PC-9 (cell line): ENCODE results near the gene ZNF335. TPM values are rescaled to one million over a fixed set of nuclear protein-coding genes. Genes with fewer than 3 reads are reported as not detected.

Experiments
- BruUV-seq: library from RNA; stranded (reverse); fragments of 400-500 nt; replicated peaks from 2 replicates; lab custom pipeline; 2021; lab: Mats Ljungman, UMichigan
- CTCF ChIA-PET: fragments of 300-600 bp; sonication (Branson Sonifier 250); formaldehyde crosslinking; loops from one replicate; lab custom pipeline; 2022; ENCODE audit warnings: antibody characterized with exemption; lab: Charles Lee
- POLR2A ChIA-PET: fragments of 300-600 bp; sonication (Branson Sonifier 250); formaldehyde crosslinking; loops from one replicate; lab custom pipeline; 2022; ENCODE audit warnings: antibody characterized with exemption; ENCODE audit not compliant: unreplicated experiment; lab: Charles Lee
- DNase-seq, 2 experiments: peaks; one replicate each; pipeline versions ENCODE4 v3.0.0 to v3.0.0-alpha.2; 2015 to 2022; ENCODE audit warnings: mixed read lengths in 1 of 2
- H2AFZ ChIP-seq: fragments of 200-600 bp; sonication (generic); 2 replicates; pipeline ENCODE4 v1.8.1; 2017; ENCODE audit warnings: antibody characterized with exemption
- H3F3A ChIP-seq: fragments of 200-600 bp; sonication (generic); 2 replicates; pipeline ENCODE4 v1.8.1; 2017; ENCODE audit warnings: antibody characterized with exemption, mild to moderate bottlenecking, low read depth; ENCODE audit not compliant: insufficient read depth
- H3K27ac ChIP-seq: fragments of 200-600 bp; sonication (generic); 2 replicates; pipeline ENCODE4 v1.6.1; 2016; ENCODE audit warnings: mixed run types
- H3K27me3 ChIP-seq: fragments of 200-600 bp; sonication (generic); 2 replicates; pipeline ENCODE4 v1.6.1; 2016; ENCODE audit warnings: low read depth, mixed run types; ENCODE audit not compliant: insufficient read depth
- H3K36me3 ChIP-seq: fragments of 200-600 bp; sonication (generic); 2 replicates; pipeline ENCODE4 v1.6.1; 2016; ENCODE audit warnings: low read depth, mixed run types
- H3K4me1 ChIP-seq: fragments of 200-600 bp; sonication (generic); replicated peaks from 2 replicates; pipeline ENCODE4 v1.6.1; 2016; ENCODE audit warnings: mixed run types; ENCODE audit not compliant: insufficient read depth
- H3K4me2 ChIP-seq: fragments of 200-600 bp; sonication (generic); 2 replicates; pipeline ENCODE4 v1.6.1; 2017; ENCODE audit warnings: mixed run types
- H3K4me3 ChIP-seq: fragments of 200-600 bp; sonication (generic); 2 replicates; pipeline ENCODE4 v1.6.1; 2016; ENCODE audit warnings: mixed run types
- H3K79me2 ChIP-seq: fragments of 200-600 bp; sonication (generic); 2 replicates; pipeline ENCODE4 v1.6.1; 2017; ENCODE audit warnings: low read depth, mixed run types
- H3K9me2 ChIP-seq: fragments of 200-600 bp; sonication (generic); 2 replicates; pipeline ENCODE4 v1.8.1; 2017; ENCODE audit warnings: mild to moderate bottlenecking; ENCODE audit not compliant: insufficient read depth
- H3K9me3 ChIP-seq: fragments of 200-600 bp; sonication (generic); 2 replicates; pipeline ENCODE4 v1.8.1; 2016; ENCODE audit warnings: low read depth; ENCODE audit not compliant: insufficient read depth
- H4K20me1 ChIP-seq: fragments of 200-600 bp; sonication (generic); 2 replicates; pipeline ENCODE4 v1.8.1; 2017; ENCODE audit not compliant: insufficient read depth
- EZH2 ChIP-seq: fragments of 200-600 bp; sonication (generic); IDR thresholded peaks from 2 replicates; pipeline ENCODE4 v1.8.0; 2017; ENCODE audit warnings: antibody characterized with exemption, low read depth
- intact Hi-C: fragments of 100-400 bp; cut with micrococcal nuclease; formaldehyde crosslinking; loops from one replicate; pipeline ENCODE4 v1.10.0; 2022; ENCODE audit not compliant: unreplicated experiment
- total RNA-seq: library from RNA; stranded (reverse); gene quantifications from 2 replicates; pipeline ENCODE4 v1.2.3, GENCODE V29; 2021
- TF ChIP-seq, protein P1 (sequence below): fragments of 200-600 bp; sonication (generic); conservative IDR thresholded peaks from 2 replicates; pipeline ENCODE4 v1.6.1; 2017; ENCODE audit warnings: mixed run types, antibody characterized with exemption, mild to moderate bottlenecking, moderate library complexity

Gene ZNF335
- total RNA-seq, 1 experiment from 2014 or later, result 16.3 TPM

- Histone ChIP-seq H3K27ac (no peak overlapping the region), H3K4me3 (no peak overlapping the region), H3K4me1 (peaks cover 22% of the 10 kb centered on the region), H3K9me3 (no peaks in the 10 kb centered on the region), H3K36me3 (no peaks in the 10 kb centered on the region), H3K79me2 (peaks cover 15% of the 10 kb centered on the region), H3K27me3 (no peaks in the 10 kb centered on the region), H3K4me2 (no peak overlapping the region), H4K20me1 (no peaks in the 10 kb centered on the region), H3F3A (peaks cover 22% of the 10 kb centered on the region), H3K9me2 (no peaks in the 10 kb centered on the region), H2AFZ (no peak overlapping the region)
- POLR2A ChIA-PET, result no interaction called here
- CTCF ChIA-PET, result interaction anchor here (0.7 to 0.9 kb wide), 3 partner anchors 12 to 489 kb away, joined by 5 to 7 read pairs (median 6); no protein-coding TSS in a partner anchor
- intact Hi-C loops, result loop anchor here (5.0 kb wide), 2 partner anchors 37 to 387 kb away; no protein-coding TSS in a partner anchor
- TF ChIP-seq EZH2, result no peak
- TF ChIP-seq, protein P1, sequence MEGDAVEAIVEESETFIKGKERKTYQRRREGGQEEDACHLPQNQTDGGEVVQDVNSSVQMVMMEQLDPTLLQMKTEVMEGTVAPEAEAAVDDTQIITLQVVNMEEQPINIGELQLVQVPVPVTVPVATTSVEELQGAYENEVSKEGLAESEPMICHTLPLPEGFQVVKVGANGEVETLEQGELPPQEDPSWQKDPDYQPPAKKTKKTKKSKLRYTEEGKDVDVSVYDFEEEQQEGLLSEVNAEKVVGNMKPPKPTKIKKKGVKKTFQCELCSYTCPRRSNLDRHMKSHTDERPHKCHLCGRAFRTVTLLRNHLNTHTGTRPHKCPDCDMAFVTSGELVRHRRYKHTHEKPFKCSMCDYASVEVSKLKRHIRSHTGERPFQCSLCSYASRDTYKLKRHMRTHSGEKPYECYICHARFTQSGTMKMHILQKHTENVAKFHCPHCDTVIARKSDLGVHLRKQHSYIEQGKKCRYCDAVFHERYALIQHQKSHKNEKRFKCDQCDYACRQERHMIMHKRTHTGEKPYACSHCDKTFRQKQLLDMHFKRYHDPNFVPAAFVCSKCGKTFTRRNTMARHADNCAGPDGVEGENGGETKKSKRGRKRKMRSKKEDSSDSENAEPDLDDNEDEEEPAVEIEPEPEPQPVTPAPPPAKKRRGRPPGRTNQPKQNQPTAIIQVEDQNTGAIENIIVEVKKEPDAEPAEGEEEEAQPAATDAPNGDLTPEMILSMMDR, result no peak
- no TSS peak for BruUV-seq
- DNase-seq, result no peak
These were observed 3.0 kb upstream of the ZNF335 start for GRCh38 chr20:45974896-45975565.

GRCh38 chr20:45972500-45973183 is 639 bp upstream of the ZNF335 start:
- CTCF ChIA-PET, result interaction anchor here (0.6 kb wide), 1 partner anchor 174 kb away, joined by 9 read pairs; no protein-coding TSS in a partner anchor
- Histone ChIP-seq H3K27me3 (no peaks in the 10 kb centered on the region), H3F3A (peaks cover 24% of the 10 kb centered on the region), H3K9me3 (no peaks in the 10 kb centered on the region), H3K27ac (peak overlapping the region; percentile 98), H2AFZ (0 out of 2 replicates have a peak overlapping the region, but pooled peaks have one; percentile 3), H4K20me1 (no peaks in the 10 kb centered on the region), H3K4me3 (peak overlapping the region; percentile 79; the same call in 1 of the 2 replicates), H3K36me3 (0 out of 2 replicates have a peak, but pooled peaks cover 5% of the 10 kb centered on the region), H3K79me2 (peaks cover 16% of the 10 kb centered on the region), H3K9me2 (no peaks in the 10 kb centered on the region), H3K4me1 (peaks cover 24% of the 10 kb centered on the region), H3K4me2 (peak overlapping the region; percentile 61)
- BruUV-seq, result no TSS peak
- intact Hi-C loops, result loop anchor here (1.0 to 5.0 kb wide), 6 partner anchors 21 to 434 kb away; partner anchors contain the start of genes ELMO2, NCOA5 and PCIF1
- POLR2A ChIA-PET, result interaction anchor here (0.5 to 0.8 kb wide), 7 partner anchors 13 to 391 kb away, joined by 3 to 13 read pairs (median 5); no protein-coding TSS in a partner anchor
- DNase-seq, result no peak
- TF ChIP-seq, protein P1, result no peak
- no peak for TF ChIP-seq EZH2

DNA sequence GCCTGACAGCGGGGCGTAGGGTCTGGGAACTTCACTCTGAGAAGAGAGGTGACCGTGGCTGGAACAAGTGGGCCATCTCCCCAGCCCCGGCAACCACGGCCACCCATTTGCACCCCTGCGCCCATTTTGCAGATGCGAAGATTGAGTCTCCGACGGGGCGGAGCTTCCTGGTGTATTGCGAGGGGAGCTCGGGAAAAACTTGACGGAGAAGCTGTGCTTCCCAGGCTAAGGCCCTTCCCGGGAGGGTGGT is 653 bp downstream of the ZNF335 start:
- intact Hi-C loops, result loop anchor here (5.0 kb wide), 2 partner anchors 41 to 391 kb away; no protein-coding TSS in a partner anchor
- POLR2A ChIA-PET, result interaction anchor here (0.7 kb wide), 1 partner anchor 11 kb away, joined by 4 read pairs; no protein-coding TSS in a partner anchor
- H3K27me3 ChIP-seq, result no peaks in the 10 kb centered on the region
- no peaks in the 10 kb centered on the region for H4K20me1 ChIP-seq
- H2AFZ ChIP-seq, result peak overlapping the region; percentile 77
- no peaks in the 10 kb centered on the region for H3K9me3 ChIP-seq
- H3K9me2 ChIP-seq, result no peaks in the 10 kb centered on the region
- no peak for TF ChIP-seq EZH2
- TF ChIP-seq, protein P1, result no peak
- H3K36me3 ChIP-seq, result 0 out of 2 replicates have a peak, but pooled peaks cover 5% of the 10 kb centered on the region
- H3K4me2 ChIP-seq, result peak overlapping the region; percentile 87
- H3K27ac ChIP-seq, result peak overlapping the region; percentile 98
- peaks cover 16% of the 10 kb centered on the region for H3K79me2 ChIP-seq
- H3F3A ChIP-seq, result peaks cover 24% of the 10 kb centered on the region
- DNase-seq, result no peak
- H3K4me3 ChIP-seq, result peak overlapping the region; percentile 79
- CTCF ChIA-PET, result interaction anchor here (0.7 to 2.1 kb wide), 4 partner anchors 36 to 467 kb away, joined by 4 to 9 read pairs (median 6); no protein-coding TSS in a partner anchor
- peaks cover 24% of the 10 kb centered on the region for H3K4me1 ChIP-seq
- no TSS peak for BruUV-seq
